Neural cell (in vitro differentiated cells): ENCODE results near the gene MTPN. TPM values are rescaled to one million over a fixed set of nuclear protein-coding genes. Genes with fewer than 3 reads are reported as not detected.

Experiments used
- H2AFZ ChIP-seq: fragments of 200-600, 300-800 bp; sonication (generic), shearing (Covaris generic); 2 replicates; pipeline ENCODE4 v1.6.0; 2014; ENCODE audit warnings: low read depth, mild to moderate bottlenecking, antibody characterized with exemption, low read length, moderate library complexity
- H3F3A ChIP-seq: fragments of 200-600 bp; shearing (Covaris generic); 2 replicates; pipeline ENCODE4 v1.6.1; 2016; ENCODE audit warnings: mild to moderate bottlenecking, moderate library complexity, mixed read lengths, antibody characterized with exemption, low read length; ENCODE audit not compliant: insufficient read depth, poor library complexity, severe bottlenecking
- H3K27ac ChIP-seq: fragments of 200-600, 300-800 bp; sonication (generic), shearing (Covaris generic); 2 replicates; pipeline ENCODE4 v1.5.1; 2014; ENCODE audit warnings: mild to moderate bottlenecking, low read length, moderate library complexity
- H3K27me3 ChIP-seq: fragments of 300-800, 200-600 bp; sonication (generic), shearing (Covaris generic); 2 replicates; pipeline ENCODE4 v1.6.0; 2014; ENCODE audit warnings: mild to moderate bottlenecking, low read depth, low read length, moderate library complexity; ENCODE audit not compliant: insufficient read depth
- H3K36me3 ChIP-seq: fragments of 300-800, 200-600 bp; sonication (generic), shearing (Covaris generic); 2 replicates; pipeline ENCODE4 v1.5.1; 2014; ENCODE audit warnings: mild to moderate bottlenecking, antibody characterized with exemption, low read length, moderate library complexity; ENCODE audit not compliant: insufficient read depth
- H3K4me2 ChIP-seq: fragments of 300-800, 200-600 bp; sonication (generic), shearing (Covaris generic); 2 replicates; pipeline ENCODE4 v1.6.0; 2014; ENCODE audit warnings: mild to moderate bottlenecking, low read length
- H3K4me3 ChIP-seq: fragments of 300-800, 200-600 bp; sonication (generic), shearing (Covaris generic); 2 replicates; pipeline ENCODE4 v1.5.1; 2014; ENCODE audit warnings: mild to moderate bottlenecking, low read length, moderate library complexity
- H3K79me2 ChIP-seq: fragments of 200-600 bp; shearing (Covaris generic); replicated peaks from 2 replicates; pipeline ENCODE4 v1.6.0; 2014; ENCODE audit warnings: mild to moderate bottlenecking, low read length, moderate library complexity; ENCODE audit not compliant: insufficient read depth
- H3K9ac ChIP-seq: fragments of 300-800, 200-600 bp; sonication (generic), shearing (Covaris generic); 2 replicates; pipeline ENCODE4 v1.6.1; 2016; ENCODE audit warnings: mild to moderate bottlenecking, low read length, mixed read lengths
- H3K9me2 ChIP-seq: fragments of 200-600 bp; shearing (Covaris generic); 2 replicates; pipeline ENCODE4 v1.6.1; 2016; ENCODE audit warnings: mild to moderate bottlenecking, low read length, mixed read lengths; ENCODE audit not compliant: insufficient read depth
- H3K9me3 ChIP-seq: fragments of 200-600, 300-800 bp; sonication (generic), shearing (Covaris generic); 2 replicates; pipeline ENCODE4 v1.6.1; 2016; ENCODE audit warnings: mild to moderate bottlenecking, mixed run types, low read length, moderate library complexity, mixed read lengths
- H4K20me1 ChIP-seq: fragments of 200-600 bp; shearing (Covaris generic); 2 replicates; pipeline ENCODE4 v1.6.1; 2016; ENCODE audit warnings: mild to moderate bottlenecking, mixed run types; ENCODE audit not compliant: insufficient read depth
- EP300 ChIP-seq: fragments of 450-650 bp; conservative IDR thresholded peaks from 2 replicates; pipeline ENCODE4 v1.6.1; 2014; ENCODE audit warnings: antibody characterized with exemption, mild to moderate bottlenecking, moderate library complexity; ENCODE audit not compliant: poor library complexity, severe bottlenecking
- EZH2 ChIP-seq: fragments of 200-600, 300-800 bp; shearing (Covaris generic), sonication (generic); IDR thresholded peaks from 2 replicates; pipeline ENCODE4 v1.6.1; 2014; ENCODE audit warnings: antibody characterized with exemption, low read length, borderline replicate concordance, mild to moderate bottlenecking; ENCODE audit not compliant: insufficient read depth, poor library complexity, severe bottlenecking
- MXI1 ChIP-seq: fragments of 450-650 bp; conservative IDR thresholded peaks from 2 replicates; pipeline ENCODE4 v1.6.1; 2014; ENCODE audit warnings: antibody characterized with exemption, mild to moderate bottlenecking; ENCODE audit not compliant: poor library complexity, severe bottlenecking
- POLR2AphosphoS5 ChIP-seq: IDR thresholded peaks from 2 replicates; pipeline ENCODE4 v1.6.1; 2012
- RAD21 ChIP-seq: fragments of 450-650 bp; conservative IDR thresholded peaks from 2 replicates; pipeline ENCODE4 v1.6.1; 2014; ENCODE audit warnings: antibody characterized with exemption, mild to moderate bottlenecking, moderate library complexity
- SMC3 ChIP-seq: fragments of 450-650 bp; conservative IDR thresholded peaks from 2 replicates; pipeline ENCODE4 v1.6.1; 2014; ENCODE audit warnings: antibody characterized with exemption, mild to moderate bottlenecking, moderate library complexity; ENCODE audit not compliant: poor library complexity
- TAF1 ChIP-seq: IDR thresholded peaks from 2 replicates; pipeline ENCODE4 v1.6.1; 2012; ENCODE audit warnings: low read depth
- polyA plus RNA-seq: library from polyadenylated mRNA; depleted of rRNA; stranded (reverse); fragments of >200 nt; gene quantifications from 2 replicates; pipeline ENCODE4 v1.2.3, GENCODE V29; 2014
- TF ChIP-seq, protein P1 (sequence below): fragments of 450-650 bp; IDR thresholded peaks from 2 replicates; pipeline ENCODE4 v1.5.1; 2014; ENCODE audit warnings: antibody characterized with exemption, mild to moderate bottlenecking, moderate library complexity; ENCODE audit not compliant: poor library complexity, severe bottlenecking
- TF ChIP-seq, protein P2 (sequence below): IDR thresholded peaks from 2 replicates; pipeline ENCODE4 v1.6.1; 2012; ENCODE audit warnings: borderline replicate concordance

The MTPN gene
- polyA plus RNA-seq, 1 donor from 2014 or later, result 133 TPM

DNA sequence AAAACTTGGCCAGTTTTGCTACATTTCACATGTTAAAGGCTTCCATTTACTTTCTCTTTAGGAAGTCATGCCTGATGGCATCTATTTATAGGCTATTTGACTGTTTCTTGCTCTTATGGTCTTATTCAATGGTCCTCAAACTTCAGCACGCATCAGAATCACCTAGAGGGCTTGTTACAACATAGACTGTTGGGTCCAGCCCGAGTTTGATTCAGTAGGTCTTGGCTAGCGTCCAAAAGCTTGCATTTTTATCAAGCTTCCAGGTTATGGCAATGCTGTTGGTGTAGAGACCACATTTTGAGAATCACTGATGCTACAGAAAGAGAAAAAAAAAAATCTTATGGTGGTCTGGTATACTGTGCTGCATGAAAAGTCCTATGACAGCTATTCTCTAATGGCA lies 51.9 kb downstream of the MTPN start:
- H2AFZ ChIP-seq, result no peak overlapping the region
- no peaks in the 10 kb centered on the region for H3K9me2 ChIP-seq
- H3F3A ChIP-seq, result no peaks in the 10 kb centered on the region
- H3K4me3 ChIP-seq, result no peak overlapping the region
- H3K27ac ChIP-seq, result no peak overlapping the region
- H3K9me3 ChIP-seq, result no peaks in the 10 kb centered on the region
- H3K79me2 ChIP-seq, result no peaks in the 10 kb centered on the region
- no peak overlapping the region for H3K9ac ChIP-seq
- no peaks in the 10 kb centered on the region for H3K36me3 ChIP-seq
- H3K4me2 ChIP-seq, result no peak overlapping the region
- no peaks in the 10 kb centered on the region for H4K20me1 ChIP-seq
- no peaks in the 10 kb centered on the region for H3K27me3 ChIP-seq
- TF ChIP-seq, protein P1, sequence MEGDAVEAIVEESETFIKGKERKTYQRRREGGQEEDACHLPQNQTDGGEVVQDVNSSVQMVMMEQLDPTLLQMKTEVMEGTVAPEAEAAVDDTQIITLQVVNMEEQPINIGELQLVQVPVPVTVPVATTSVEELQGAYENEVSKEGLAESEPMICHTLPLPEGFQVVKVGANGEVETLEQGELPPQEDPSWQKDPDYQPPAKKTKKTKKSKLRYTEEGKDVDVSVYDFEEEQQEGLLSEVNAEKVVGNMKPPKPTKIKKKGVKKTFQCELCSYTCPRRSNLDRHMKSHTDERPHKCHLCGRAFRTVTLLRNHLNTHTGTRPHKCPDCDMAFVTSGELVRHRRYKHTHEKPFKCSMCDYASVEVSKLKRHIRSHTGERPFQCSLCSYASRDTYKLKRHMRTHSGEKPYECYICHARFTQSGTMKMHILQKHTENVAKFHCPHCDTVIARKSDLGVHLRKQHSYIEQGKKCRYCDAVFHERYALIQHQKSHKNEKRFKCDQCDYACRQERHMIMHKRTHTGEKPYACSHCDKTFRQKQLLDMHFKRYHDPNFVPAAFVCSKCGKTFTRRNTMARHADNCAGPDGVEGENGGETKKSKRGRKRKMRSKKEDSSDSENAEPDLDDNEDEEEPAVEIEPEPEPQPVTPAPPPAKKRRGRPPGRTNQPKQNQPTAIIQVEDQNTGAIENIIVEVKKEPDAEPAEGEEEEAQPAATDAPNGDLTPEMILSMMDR, result no peak
- TF ChIP-seq TAF1 (no peak), POLR2AphosphoS5 (no peak), RAD21 (no peak), EP300 (no peak), SMC3 (no peak), EZH2 (no peak), MXI1 (no peak)
- TF ChIP-seq, protein P2, sequence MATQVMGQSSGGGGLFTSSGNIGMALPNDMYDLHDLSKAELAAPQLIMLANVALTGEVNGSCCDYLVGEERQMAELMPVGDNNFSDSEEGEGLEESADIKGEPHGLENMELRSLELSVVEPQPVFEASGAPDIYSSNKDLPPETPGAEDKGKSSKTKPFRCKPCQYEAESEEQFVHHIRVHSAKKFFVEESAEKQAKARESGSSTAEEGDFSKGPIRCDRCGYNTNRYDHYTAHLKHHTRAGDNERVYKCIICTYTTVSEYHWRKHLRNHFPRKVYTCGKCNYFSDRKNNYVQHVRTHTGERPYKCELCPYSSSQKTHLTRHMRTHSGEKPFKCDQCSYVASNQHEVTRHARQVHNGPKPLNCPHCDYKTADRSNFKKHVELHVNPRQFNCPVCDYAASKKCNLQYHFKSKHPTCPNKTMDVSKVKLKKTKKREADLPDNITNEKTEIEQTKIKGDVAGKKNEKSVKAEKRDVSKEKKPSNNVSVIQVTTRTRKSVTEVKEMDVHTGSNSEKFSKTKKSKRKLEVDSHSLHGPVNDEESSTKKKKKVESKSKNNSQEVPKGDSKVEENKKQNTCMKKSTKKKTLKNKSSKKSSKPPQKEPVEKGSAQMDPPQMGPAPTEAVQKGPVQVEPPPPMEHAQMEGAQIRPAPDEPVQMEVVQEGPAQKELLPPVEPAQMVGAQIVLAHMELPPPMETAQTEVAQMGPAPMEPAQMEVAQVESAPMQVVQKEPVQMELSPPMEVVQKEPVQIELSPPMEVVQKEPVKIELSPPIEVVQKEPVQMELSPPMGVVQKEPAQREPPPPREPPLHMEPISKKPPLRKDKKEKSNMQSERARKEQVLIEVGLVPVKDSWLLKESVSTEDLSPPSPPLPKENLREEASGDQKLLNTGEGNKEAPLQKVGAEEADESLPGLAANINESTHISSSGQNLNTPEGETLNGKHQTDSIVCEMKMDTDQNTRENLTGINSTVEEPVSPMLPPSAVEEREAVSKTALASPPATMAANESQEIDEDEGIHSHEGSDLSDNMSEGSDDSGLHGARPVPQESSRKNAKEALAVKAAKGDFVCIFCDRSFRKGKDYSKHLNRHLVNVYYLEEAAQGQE, result no peak

DNA sequence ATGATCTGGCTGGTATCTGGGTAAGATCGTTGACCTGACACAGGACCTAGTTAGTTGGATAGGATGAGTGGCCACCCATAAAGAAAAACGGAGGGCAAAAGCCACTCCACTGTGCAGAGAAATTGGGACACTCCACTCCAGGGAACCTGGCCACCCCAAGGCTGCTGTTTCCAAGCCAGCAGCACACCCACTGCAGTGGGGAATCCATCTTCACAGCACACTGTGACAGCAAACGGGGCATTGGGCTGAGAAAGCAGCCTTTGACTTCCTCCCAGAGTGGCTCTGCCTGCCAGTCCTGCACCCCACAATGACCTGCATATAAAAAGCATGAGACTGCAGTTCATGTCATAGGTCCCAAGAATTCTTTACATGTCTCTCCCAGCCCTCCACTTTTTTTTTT lies 52.9 kb downstream of the MTPN start:
- Histone ChIP-seq H3K27me3 (no peaks in the 10 kb centered on the region), H3F3A (no peaks in the 10 kb centered on the region), H4K20me1 (no peaks in the 10 kb centered on the region), H3K27ac (no peak overlapping the region), H3K79me2 (no peaks in the 10 kb centered on the region), H3K9ac (no peak overlapping the region), H3K4me2 (no peak overlapping the region), H2AFZ (no peak overlapping the region), H3K4me3 (no peak overlapping the region), H3K9me3 (no peaks in the 10 kb centered on the region), H3K36me3 (no peaks in the 10 kb centered on the region), H3K9me2 (no peaks in the 10 kb centered on the region)
- TF ChIP-seq TAF1 (no peak), MXI1 (no peak), EZH2 (no peak), SMC3 (no peak), EP300 (no peak), POLR2AphosphoS5 (no peak), RAD21 (no peak)
- TF ChIP-seq, protein P2, result no peak
- TF ChIP-seq, protein P1, result no peak
